ENCODE results near the gene DISP2. TPM values are rescaled to one million over a fixed set of nuclear protein-coding genes. Genes with fewer than 3 reads are reported as not detected.
A peak's percentile ranks its signal among the peaks of the same experiment; 100 is the strongest.

The DISP2 gene
- total RNA-seq, 1 experiment from 2014 or later: 0.87 TPM

GRCh38 chr15:40357246-40357645 is 773 bp upstream of the DISP2 start:
- no peaks in the 10 kb centered on the region for H3K79me2 ChIP-seq (ENCODE audit: low read length)
- no peaks in the 10 kb centered on the region for H3K27me3 ChIP-seq (ENCODE audit: low read length)
- no peaks in the 10 kb centered on the region for H3K9me2 ChIP-seq (replicated peaks; ENCODE audit: low read length)
- H3K4me3 ChIP-seq (ENCODE audit: low read length): no peak overlapping the region
- ATAC-seq: no peak
- no peak overlapping the region for H2AFZ ChIP-seq (ENCODE audit: low read length)
- H3K4me1 ChIP-seq (ENCODE audit: insufficient read depth, low read length): peaks cover 8% of the 10 kb centered on the region; the same call in 1 of the 2 replicates
- ChIA-PET POLR2A (ENCODE audit: unreplicated experiment) (no interaction called here), CTCF (interaction anchor here (0.5 kb wide), 1 partner anchor 18 kb away, joined by 4 read pairs; no protein-coding TSS in a partner anchor)
- no TSS peak for BruUV-seq (replicated peaks)
- H3K9me3 ChIP-seq (ENCODE audit: low read length): no peaks in the 10 kb centered on the region
- DNase-seq: no peak
- TF ChIP-seq EZH2 (IDR thresholded peaks at IDR 0.05; ENCODE audit: low read length, unreplicated experiment) (no peak), CTCF (conservative IDR thresholded peaks at IDR 0.05; ENCODE audit: low read depth, low read length) (no peak), EZH2phosphoT487 (IDR thresholded peaks at IDR 0.05; ENCODE audit: borderline replicate concordance, low read length) (no peak)
- no peak overlapping the region for H3K9ac ChIP-seq (ENCODE audit: low read length)
- no peaks in the 10 kb centered on the region for H3F3A ChIP-seq (ENCODE audit: low read length, unreplicated experiment)
- H3K36me3 ChIP-seq (ENCODE audit: low read depth, low read length): no peaks in the 10 kb centered on the region
- intact Hi-C loops (cut with micrococcal nuclease): no loop called here
- H3K27ac ChIP-seq (ENCODE audit: low read length): no peak overlapping the region
- H3K4me2 ChIP-seq (ENCODE audit: low read length): peak overlapping the region; percentile 99; the same call in 1 of the 2 replicates
- no peaks in the 10 kb centered on the region for H4K20me1 ChIP-seq (ENCODE audit: low read length)

GRCh38 chr15:40358471-40359353 is 693 bp downstream of the DISP2 start:
- intact Hi-C loops (cut with micrococcal nuclease): no loop called here
- TF ChIP-seq CTCF (conservative IDR thresholded peaks at IDR 0.05; ENCODE audit: low read depth, low read length) (0 out of 2 replicates have a peak, but pooled peaks have one; percentile 25), EZH2phosphoT487 (IDR thresholded peaks at IDR 0.05; ENCODE audit: borderline replicate concordance, low read length) (no peak)
- no peaks in the 10 kb centered on the region for H3K9me3 ChIP-seq (ENCODE audit: low read length)
- peak overlapping the region; percentile 74 for H2AFZ ChIP-seq (ENCODE audit: low read length)
- ATAC-seq: peak; percentile 37
- peaks cover 8% of the 10 kb centered on the region; the same call in 1 of the 2 replicates for H3K4me1 ChIP-seq (ENCODE audit: insufficient read depth, low read length)
- H3K9me2 ChIP-seq (replicated peaks; ENCODE audit: low read length): no peaks in the 10 kb centered on the region
- no peak overlapping the region for H3K27ac ChIP-seq (ENCODE audit: low read length)
- H3K27me3 ChIP-seq (ENCODE audit: low read length): no peaks in the 10 kb centered on the region
- H3K4me3 ChIP-seq (ENCODE audit: low read length): peak overlapping the region; percentile 65
- H4K20me1 ChIP-seq (ENCODE audit: low read length): no peaks in the 10 kb centered on the region
- POLR2A ChIA-PET (ENCODE audit: unreplicated experiment): no interaction called here
- no peaks in the 10 kb centered on the region for H3K79me2 ChIP-seq (ENCODE audit: low read length)
- peak overlapping the region; percentile 83 for H3K4me2 ChIP-seq (ENCODE audit: low read length)
- H3F3A ChIP-seq (ENCODE audit: low read length, unreplicated experiment): no peaks in the 10 kb centered on the region
- CTCF ChIA-PET: no interaction called here
- no TSS peak for BruUV-seq (replicated peaks)
- DNase-seq: peak; percentile 27
- H3K9ac ChIP-seq (ENCODE audit: low read length): no peak overlapping the region
- H3K36me3 ChIP-seq (ENCODE audit: low read depth, low read length): no peaks in the 10 kb centered on the region

GRCh38 chr15:40360015-40360414 is 2.0 kb downstream of the DISP2 start:
- H3F3A ChIP-seq (ENCODE audit: low read length, unreplicated experiment): no peaks in the 10 kb centered on the region
- no peak overlapping the region for H2AFZ ChIP-seq (ENCODE audit: low read length)
- ChIA-PET CTCF (no interaction called here), POLR2A (ENCODE audit: unreplicated experiment) (no interaction called here)
- H4K20me1 ChIP-seq (ENCODE audit: low read length): no peaks in the 10 kb centered on the region
- DNase-seq: no peak
- H3K4me3 ChIP-seq (ENCODE audit: low read length): no peak overlapping the region
- no peaks in the 10 kb centered on the region for H3K27me3 ChIP-seq (ENCODE audit: low read length)
- no peaks in the 10 kb centered on the region for H3K36me3 ChIP-seq (ENCODE audit: low read depth, low read length)
- no peak for TF ChIP-seq CTCF (conservative IDR thresholded peaks at IDR 0.05; ENCODE audit: low read depth, low read length)
- TF ChIP-seq EZH2 (IDR thresholded peaks at IDR 0.05; ENCODE audit: low read length, unreplicated experiment): no peak
- H3K9me3 ChIP-seq (ENCODE audit: low read length): no peaks in the 10 kb centered on the region
- no peak overlapping the region for H3K9ac ChIP-seq (ENCODE audit: low read length)
- no peak overlapping the region for H3K27ac ChIP-seq (ENCODE audit: low read length)
- H3K4me1 ChIP-seq (ENCODE audit: insufficient read depth, low read length): peaks cover 8% of the 10 kb centered on the region; the same call in 1 of the 2 replicates
- no peak overlapping the region for H3K4me2 ChIP-seq (ENCODE audit: low read length)
- no peaks in the 10 kb centered on the region for H3K79me2 ChIP-seq (ENCODE audit: low read length)
- ATAC-seq: no peak
- H3K9me2 ChIP-seq (replicated peaks; ENCODE audit: low read length): no peaks in the 10 kb centered on the region
- intact Hi-C loops (cut with micrococcal nuclease): no loop called here
- no TSS peak for BruUV-seq (replicated peaks)
